Suprapubic skin (tissue), 4 donors: ENCODE measurements around the gene PHACTR1. TPM values are rescaled to one million over a fixed set of nuclear protein-coding genes. Genes with fewer than 3 reads are reported as not detected.
"Not testable (repeated sequence)": the region's sequence is repeated elsewhere in the genome, so short reads cannot be mapped to it uniquely, and the experiment has no call there.

Experiments used
- DNase-seq, 2 donors: peaks; one replicate each; pipeline ENCODE4 v3.0.0-alpha.2; 2019; ENCODE audit warnings: low spot score in 2 of 2
- H3K27ac ChIP-seq: fragments of 200-600 bp; sonication (generic); one replicate; pipeline ENCODE4 v1.5.1; 2019
- H3K27me3 ChIP-seq: fragments of 200-600 bp; sonication (generic); one replicate; pipeline ENCODE4 v1.5.1; 2019
- H3K36me3 ChIP-seq: fragments of 200-600 bp; sonication (generic); one replicate; pipeline ENCODE4 v1.5.1; 2019
- H3K4me1 ChIP-seq: fragments of 200-600 bp; sonication (generic); one replicate; pipeline ENCODE4 v1.5.1; 2019
- H3K4me3 ChIP-seq: fragments of 200-600 bp; sonication (generic); one replicate; pipeline ENCODE4 v1.5.1; 2019; ENCODE audit warnings: mild to moderate bottlenecking
- H3K9me3 ChIP-seq: fragments of 200-600 bp; sonication (generic); one replicate; pipeline ENCODE4 v1.5.1; 2019
- CTCF ChIP-seq, 2 donors: fragments of 200-600 bp in 1 of 2; fragments of 450-650 bp in 1 of 2; sonication (generic) in 1 of 2; IDR thresholded peaks; one replicate each; pipeline ENCODE4 v1.5.1; 2016 to 2019; ENCODE audit warnings: antibody characterized with exemption in 2 of 2, mild to moderate bottlenecking in 1 of 2, moderate library complexity in 1 of 2
- EP300 ChIP-seq: sonication (generic); formaldehyde crosslinking; IDR thresholded peaks from one replicate; pipeline ENCODE4 v1.6.1; 2017; ENCODE audit warnings: antibody characterized with exemption
- POLR2A ChIP-seq, 2 donors: fragments of 450-650 bp; IDR thresholded peaks; one replicate each; pipeline ENCODE4 v1.6.1; 2017; ENCODE audit warnings: antibody characterized with exemption in 2 of 2, mild to moderate bottlenecking in 2 of 2, moderate library complexity in 2 of 2
- POLR2AphosphoS5 ChIP-seq, 3 donors: sonication (generic); formaldehyde crosslinking; IDR thresholded peaks; one replicate each; pipeline ENCODE4 v1.6.1; 2017; ENCODE audit warnings: antibody characterized with exemption in 3 of 3
- WGBS: methylation state at CpG from one replicate; pipeline ENCODE4 v1.1.5; 2018; 5-methylcytosine and 5-hydroxymethylcytosine counted together
- total RNA-seq, 4 donors: library from RNA; depleted of rRNA; stranded (reverse); fragments of >200 nt; gene quantifications; one replicate each; pipeline ENCODE4 v1.1.0, GENCODE V29; 2016

The PHACTR1 gene
- total RNA-seq, 4 donors from 2014 or later = 4.0 to 8.2 (median 6.4) TPM

- Histone ChIP-seq H3K36me3 (no peaks in the 10 kb centered on the region), H3K9me3 (no peaks in the 10 kb centered on the region), H3K4me3 (no peak overlapping the region), H3K27ac (no peak overlapping the region), H3K4me1 (no peaks in the 10 kb centered on the region), H3K27me3 (no peaks in the 10 kb centered on the region)
- no peak for DNase-seq
- 83% methylated on average over 1 of the region's 1 CpG for WGBS
- TF ChIP-seq POLR2AphosphoS5 (IDR thresholded peaks at IDR 0.05) (no peak), POLR2A (IDR thresholded peaks at IDR 0.05) (no peak), CTCF (IDR thresholded peaks at IDR 0.05) (no peak), EP300 (no peak)
Measured at GRCh38 chr6:13242590-13242989, 526.0 kb downstream of the PHACTR1 start.

GRCh38 chr6:13243033-13243432 lies 526.5 kb downstream of the PHACTR1 start:
- Histone ChIP-seq H3K27me3 (no peaks in the 10 kb centered on the region), H3K4me1 (no peaks in the 10 kb centered on the region), H3K4me3 (no peak overlapping the region), H3K9me3 (no peaks in the 10 kb centered on the region), H3K36me3 (no peaks in the 10 kb centered on the region), H3K27ac (no peak overlapping the region)
- no peak for TF ChIP-seq EP300
- no peak for TF ChIP-seq POLR2AphosphoS5 (IDR thresholded peaks at IDR 0.05)
- TF ChIP-seq CTCF (IDR thresholded peaks at IDR 0.05) = no peak
- TF ChIP-seq POLR2A (IDR thresholded peaks at IDR 0.05) = no peak
- no peak for DNase-seq
- 78% methylated on average over 1 of the region's 1 CpG for WGBS

- 96% methylated on average over 5 of the region's 5 CpGs for WGBS
Measured at GRCh38 chr6:13243745-13244144, 527.2 kb downstream of the PHACTR1 start.

GRCh38 chr6:13247627-13248026 lies 531.1 kb downstream of the PHACTR1 start:
- no peaks in the 10 kb centered on the region for H3K4me1 ChIP-seq
- no peaks in the 10 kb centered on the region for H3K36me3 ChIP-seq
- no peak for TF ChIP-seq POLR2A (IDR thresholded peaks at IDR 0.05)
- TF ChIP-seq EP300 = no peak
- no peak for TF ChIP-seq CTCF (IDR thresholded peaks at IDR 0.05)
- no peak for TF ChIP-seq POLR2AphosphoS5 (IDR thresholded peaks at IDR 0.05)
- no peak overlapping the region for H3K4me3 ChIP-seq
- DNase-seq = no peak
- no peaks in the 10 kb centered on the region for H3K9me3 ChIP-seq
- H3K27me3 ChIP-seq = no peaks in the 10 kb centered on the region
- WGBS = 84% methylated on average over 7 of the region's 7 CpGs
- no peak overlapping the region for H3K27ac ChIP-seq

More at GRCh38 chr6:13243745-13244144, 527.2 kb downstream of the PHACTR1 start:
- H3K4me1 ChIP-seq, H3K36me3 ChIP-seq, H3K27ac ChIP-seq, H3K9me3 ChIP-seq, H3K27me3 ChIP-seq, H3K4me3 ChIP-seq, DNase-seq: not testable (repeated sequence)

GRCh38 chr6:13248053-13248452 lies 531.5 kb downstream of the PHACTR1 start:
- H3K9me3 ChIP-seq = no peaks in the 10 kb centered on the region
- no peaks in the 10 kb centered on the region for H3K36me3 ChIP-seq
- no peaks in the 10 kb centered on the region for H3K27me3 ChIP-seq
- H3K27ac ChIP-seq = no peak overlapping the region
- no peak for TF ChIP-seq CTCF (IDR thresholded peaks at IDR 0.05)
- no peak overlapping the region for H3K4me3 ChIP-seq
- no peak for DNase-seq
- 77% methylated on average over 3 of the region's 3 CpGs for WGBS
- no peaks in the 10 kb centered on the region for H3K4me1 ChIP-seq

- Histone ChIP-seq H3K4me1 (no peaks in the 10 kb centered on the region), H3K9me3 (no peaks in the 10 kb centered on the region), H3K27ac (no peak overlapping the region), H3K4me3 (no peak overlapping the region), H3K27me3 (no peaks in the 10 kb centered on the region), H3K36me3 (no peaks in the 10 kb centered on the region)
- WGBS = 76% methylated on average over 8 of the region's 8 CpGs
- no peak for DNase-seq
- TF ChIP-seq CTCF (IDR thresholded peaks at IDR 0.05) (no peak), POLR2A (IDR thresholded peaks at IDR 0.05) (no peak), EP300 (no peak), POLR2AphosphoS5 (IDR thresholded peaks at IDR 0.05) (no peak)
Measured at GRCh38 chr6:13248584-13248985, 532.0 kb downstream of the PHACTR1 start.
